GM21619 (cell line): ENCODE results near the gene PACRG.
"Not testable (repeated sequence)": the region's sequence is repeated elsewhere in the genome, so short reads cannot be mapped to it uniquely, and the experiment has no call there.

Source experiments
- ATAC-seq: cut with Tn5 transposase; IDR thresholded peaks from one replicate; pipeline ENCODE4 v1.9.1; 2021; ENCODE audit not compliant: unreplicated experiment

PACRG gene

GRCh38 chr6:162727322-162728182 is at the start of gene PACRG, which contains the start of gene PRKN:
Gene PACRG (plus strand): TSS chr6:162727974.
Gene PRKN (minus strand): TSS chr6:162727766.
- peak; percentile 98 for ATAC-seq

GRCh38 chr6:162678896-162679295 is 48.9 kb upstream of the PACRG start:
- not testable (repeated sequence) for ATAC-seq

- no peak for ATAC-seq
These were observed 48.1 kb upstream of the PACRG start for GRCh38 chr6:162679681-162680080.

- ATAC-seq: no peak
These were observed 47.4 kb upstream of the PACRG start for GRCh38 chr6:162680367-162680766.

- no peak for ATAC-seq
These were observed 46.9 kb upstream of the PACRG start for GRCh38 chr6:162680871-162681270.

- ATAC-seq: no peak
These were observed 46.3 kb upstream of the PACRG start for GRCh38 chr6:162681447-162681846.

- no peak for ATAC-seq
These were observed 44.6 kb upstream of the PACRG start for GRCh38 chr6:162683135-162683534.

GRCh38 chr6:162684052-162684451 is 43.7 kb upstream of the PACRG start:
- no peak for ATAC-seq

- ATAC-seq: no peak
These were observed 42.8 kb upstream of the PACRG start for GRCh38 chr6:162684961-162685360.

GRCh38 chr6:162685586-162685985 is 42.2 kb upstream of the PACRG start:
- no peak for ATAC-seq

- ATAC-seq: no peak
These were observed 38.9 kb upstream of the PACRG start for GRCh38 chr6:162688751-162689345.

- no peak for ATAC-seq
These were observed 37.6 kb upstream of the PACRG start for GRCh38 chr6:162690158-162690557.

GRCh38 chr6:162697872-162698403 is 29.8 kb upstream of the PACRG start:
- ATAC-seq: no peak

GRCh38 chr6:162698440-162698839 is 29.3 kb upstream of the PACRG start:
- no peak for ATAC-seq

- no peak for ATAC-seq
These were observed 27.8 kb upstream of the PACRG start for GRCh38 chr6:162699961-162700360.

- no peak for ATAC-seq
These were observed 26.8 kb upstream of the PACRG start for GRCh38 chr6:162700966-162701365.

GRCh38 chr6:162701551-162701950 is 26.2 kb upstream of the PACRG start:
- no peak for ATAC-seq

- no peak for ATAC-seq
These were observed 25.3 kb upstream of the PACRG start for GRCh38 chr6:162702446-162702845.

GRCh38 chr6:162704001-162704400 is 23.8 kb upstream of the PACRG start:
- ATAC-seq: no peak

- ATAC-seq: no peak
These were observed 22.0 kb upstream of the PACRG start for GRCh38 chr6:162705736-162706135.

GRCh38 chr6:162706232-162706631 is 21.5 kb upstream of the PACRG start:
- no peak for ATAC-seq

GRCh38 chr6:162708971-162709370 is 18.8 kb upstream of the PACRG start:
- no peak for ATAC-seq
